Endometrium (tissue), 2 donors: ENCODE measurements around the gene CCDC107.
"Not testable (repeated sequence)": the region's sequence is repeated elsewhere in the genome, so short reads cannot be mapped to it uniquely, and the experiment has no call there.

Experiments used
- FAIRE-seq: peaks from 2 replicates; lab custom pipeline; 2012; peaks lifted over from hg19 to GRCh38; lab: Jason Lieb, UNC
- donor health status: control.
- donor health status: control.

The CCDC107 gene

GRCh38 chr9:35658137-35658967 is at the start of gene CCDC107:
Gene CCDC107, plus strand, starts transcription at chr9:35658292. Its CDS starts 88 bp downstream, at chr9:35658380.
- FAIRE-seq, result no peak

GRCh38 chr9:35609001-35609819 is 48.9 kb upstream of the CCDC107 start:
- no peak for FAIRE-seq

- no peak for FAIRE-seq
These were observed 48.3 kb upstream of the CCDC107 start for GRCh38 chr9:35609820-35610163.

- no peak for FAIRE-seq
These were observed 46.8 kb upstream of the CCDC107 start for GRCh38 chr9:35611230-35611797.

- not testable (repeated sequence) for FAIRE-seq
These were observed 46.0 kb upstream of the CCDC107 start for GRCh38 chr9:35612066-35612465.

GRCh38 chr9:35612843-35613242 is 45.2 kb upstream of the CCDC107 start:
- FAIRE-seq, result no peak

GRCh38 chr9:35615981-35616680 is 42.0 kb upstream of the CCDC107 start:
- FAIRE-seq, result no peak

- FAIRE-seq, result no peak
These were observed 41.2 kb upstream of the CCDC107 start for GRCh38 chr9:35616681-35617459.

GRCh38 chr9:35617548-35617947 is 40.5 kb upstream of the CCDC107 start:
- no peak for FAIRE-seq

- FAIRE-seq, result no peak
These were observed 39.8 kb upstream of the CCDC107 start, which contains the start of gene CD72 for GRCh38 chr9:35618325-35618727. Gene CD72, minus strand, starts transcription at chr9:35618413. Its CDS starts 110 bp downstream, at chr9:35618303.

- no peak for FAIRE-seq
These were observed 39.0 kb upstream of the CCDC107 start for GRCh38 chr9:35618854-35619799.

- FAIRE-seq, result no peak
These were observed 38.3 kb upstream of the CCDC107 start for GRCh38 chr9:35619800-35620158.

GRCh38 chr9:35627575-35627974 is 30.5 kb upstream of the CCDC107 start:
- no peak for FAIRE-seq

- FAIRE-seq, result no peak
These were observed 29.6 kb upstream of the CCDC107 start for GRCh38 chr9:35628389-35628991.

GRCh38 chr9:35629597-35629996 is 28.5 kb upstream of the CCDC107 start:
- no peak for FAIRE-seq

- no peak for FAIRE-seq
These were observed 22.4 kb upstream of the CCDC107 start for GRCh38 chr9:35635730-35636129.

GRCh38 chr9:35636135-35636876 is 21.8 kb upstream of the CCDC107 start:
- no peak for FAIRE-seq

- FAIRE-seq, result not testable (repeated sequence)
These were observed 21.2 kb upstream of the CCDC107 start for GRCh38 chr9:35636877-35637246.

GRCh38 chr9:35637427-35637955 is 20.6 kb upstream of the CCDC107 start:
- FAIRE-seq, result not testable (repeated sequence)
